Smooth muscle cell of the brain vasculature (primary cell): ENCODE results near the gene CYP26B1.

Experiments used
- DNase-seq: peaks from one replicate; pipeline ENCODE4 v3.0.0-alpha.2; 2012; ENCODE audit warnings: low read depth, low spot score

CYP26B1 gene

DNA sequence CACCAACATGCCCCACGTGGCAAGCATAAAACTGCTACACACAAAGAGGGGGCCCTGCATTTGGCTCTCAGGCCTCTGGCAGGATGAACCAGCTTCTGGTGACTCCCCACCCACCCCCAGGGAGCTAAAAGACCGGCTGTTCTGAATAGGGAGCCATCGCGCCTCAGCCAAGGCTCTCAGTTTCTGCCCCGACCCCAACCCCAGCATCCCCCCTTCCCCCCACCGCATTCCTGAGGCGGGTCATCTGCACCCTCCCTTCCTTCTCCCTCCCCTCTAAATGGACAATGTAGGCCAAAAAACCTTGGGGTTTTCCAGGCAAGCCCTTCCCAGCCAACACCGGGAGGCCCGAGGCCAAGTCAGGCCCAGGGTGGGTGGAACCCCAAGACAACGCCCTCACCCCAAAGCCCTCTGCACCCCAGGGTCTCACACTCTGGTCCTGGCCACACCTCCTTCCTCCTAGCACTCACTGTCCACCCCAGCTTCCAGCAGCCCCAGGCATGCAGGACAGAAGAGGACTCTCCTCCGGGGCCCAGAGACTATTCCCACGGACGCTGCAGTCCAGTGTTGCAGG, 5.7 kb downstream of the CYP26B1 start:
- no peak for DNase-seq

DNA sequence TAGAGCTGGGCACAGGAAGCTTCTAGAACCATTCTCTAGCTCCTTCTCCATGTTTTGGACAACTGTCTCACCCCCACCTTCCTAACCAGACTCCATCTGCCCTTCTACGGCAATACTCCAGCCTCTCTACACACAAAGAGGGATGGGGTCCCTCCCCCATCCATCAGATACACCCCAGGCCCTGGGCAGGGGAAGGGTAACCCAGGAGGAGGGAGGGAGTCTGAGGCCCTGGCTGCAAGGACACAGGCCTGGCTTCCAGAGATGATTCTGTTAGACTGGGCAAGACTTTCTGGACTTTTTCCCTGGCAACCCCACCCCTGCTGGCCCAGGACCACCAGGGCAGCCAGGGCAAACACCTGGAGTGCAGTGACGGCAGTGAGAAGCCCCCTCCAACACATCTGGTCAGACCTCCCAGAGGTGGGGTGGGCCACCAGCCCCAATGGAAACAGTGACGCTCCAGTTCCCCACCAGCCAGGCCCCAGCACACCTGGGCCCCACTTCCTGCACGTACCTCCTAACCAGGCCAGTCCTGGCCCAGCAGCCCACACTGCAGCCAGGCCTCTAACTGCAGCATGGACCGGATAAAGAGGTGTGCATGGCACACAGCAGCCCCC, 6.5 kb downstream of the CYP26B1 start:
- DNase-seq = no peak

DNA sequence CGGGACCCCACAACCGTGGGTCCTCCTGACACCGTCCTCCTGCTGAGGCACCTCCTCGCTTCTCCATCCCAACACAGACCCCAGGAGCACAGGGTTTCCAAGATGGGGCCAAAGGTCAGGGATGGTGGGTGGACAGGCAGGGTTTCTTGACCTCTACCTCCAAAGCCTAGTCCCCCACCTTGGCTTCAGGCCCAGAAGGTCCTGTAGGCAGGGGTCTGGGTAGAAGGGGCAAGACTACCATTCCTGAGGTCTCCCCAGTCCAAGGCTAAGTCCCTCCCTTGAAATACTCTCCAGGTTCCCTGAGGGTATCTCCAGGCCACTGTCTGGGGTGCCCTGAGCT, 7.1 kb downstream of the CYP26B1 start:
- DNase-seq = no peak

DNA sequence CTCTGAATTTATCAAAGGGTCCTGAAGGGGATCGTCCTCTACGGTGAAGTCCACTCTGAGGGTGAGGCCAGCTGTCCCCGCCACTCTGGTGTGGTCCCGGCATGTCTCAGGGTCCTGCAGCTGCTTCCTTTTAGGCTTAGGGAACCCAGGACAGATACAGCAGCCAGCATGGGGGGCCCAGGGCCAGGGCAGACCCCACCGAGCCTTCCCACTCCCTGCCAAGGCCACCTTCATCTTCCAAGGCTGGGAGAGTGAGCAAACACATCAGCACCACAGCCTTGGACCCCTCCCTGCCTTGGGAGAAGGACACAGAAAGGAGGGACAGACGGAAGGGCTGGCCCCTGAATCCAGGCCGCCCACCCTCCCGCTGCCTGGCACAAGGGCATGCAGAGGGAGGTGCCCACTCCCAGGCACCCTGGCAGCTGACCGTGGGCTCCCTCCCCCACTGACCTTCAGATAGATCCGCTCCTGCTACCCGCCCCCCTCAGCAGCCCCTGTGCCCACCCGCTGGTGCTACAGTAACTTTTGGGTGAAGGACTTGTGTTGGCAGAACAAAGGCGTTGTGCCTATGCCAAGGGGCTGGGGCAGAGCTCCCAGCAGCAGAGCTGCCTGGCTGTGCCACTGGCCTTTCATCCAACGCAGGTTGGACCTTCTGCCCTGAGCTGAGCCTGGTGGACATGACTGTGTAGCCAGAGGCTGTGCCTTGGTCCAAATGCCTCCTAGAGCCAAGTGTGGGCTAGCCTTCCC, 7.6 kb downstream of the CYP26B1 start:
- DNase-seq = no peak

DNA sequence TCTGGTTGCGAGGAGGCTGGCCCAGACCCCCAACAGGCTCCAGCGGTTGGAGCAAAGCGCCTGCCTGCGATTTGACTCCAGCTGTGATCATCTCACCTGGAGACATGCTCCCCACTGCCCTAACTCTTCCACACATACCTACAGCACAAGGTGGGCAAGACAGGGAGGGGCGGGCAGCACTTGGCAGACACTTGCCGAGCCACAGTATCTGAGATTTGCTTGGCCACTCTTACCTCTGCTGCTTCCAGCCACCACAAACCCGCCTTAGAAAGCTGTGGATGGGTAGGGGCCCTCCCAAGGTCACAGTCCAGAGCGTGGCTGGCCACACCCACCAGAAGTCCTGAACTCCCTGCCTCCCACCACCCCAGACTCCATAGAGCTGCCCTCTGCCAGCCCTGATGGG, 8.2 kb downstream of the CYP26B1 start:
- DNase-seq = no peak

DNA sequence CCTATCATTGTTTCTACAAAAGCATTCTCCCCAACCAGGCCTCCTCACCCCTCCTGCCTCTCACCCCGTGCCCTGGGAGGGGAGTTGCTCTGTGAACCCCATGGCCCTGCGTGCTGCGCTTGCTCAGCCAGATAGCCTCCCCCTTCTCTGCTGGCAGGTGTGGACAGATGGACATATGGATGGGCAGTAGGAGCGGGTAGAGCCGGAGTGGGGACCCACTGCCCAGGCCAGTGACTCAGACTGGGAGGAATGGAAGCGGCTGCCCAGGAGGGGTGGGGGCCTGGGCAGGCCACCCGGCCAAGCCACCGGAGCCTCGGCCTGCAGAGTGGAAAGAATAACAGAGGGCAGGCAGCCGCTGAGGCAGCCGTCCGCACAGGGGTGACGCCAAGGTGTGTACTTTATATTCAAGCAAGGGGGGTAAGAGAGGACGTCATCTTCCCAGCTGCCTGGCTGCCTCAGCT, 8.7 kb downstream of the CYP26B1 start:
- DNase-seq = no peak

DNA sequence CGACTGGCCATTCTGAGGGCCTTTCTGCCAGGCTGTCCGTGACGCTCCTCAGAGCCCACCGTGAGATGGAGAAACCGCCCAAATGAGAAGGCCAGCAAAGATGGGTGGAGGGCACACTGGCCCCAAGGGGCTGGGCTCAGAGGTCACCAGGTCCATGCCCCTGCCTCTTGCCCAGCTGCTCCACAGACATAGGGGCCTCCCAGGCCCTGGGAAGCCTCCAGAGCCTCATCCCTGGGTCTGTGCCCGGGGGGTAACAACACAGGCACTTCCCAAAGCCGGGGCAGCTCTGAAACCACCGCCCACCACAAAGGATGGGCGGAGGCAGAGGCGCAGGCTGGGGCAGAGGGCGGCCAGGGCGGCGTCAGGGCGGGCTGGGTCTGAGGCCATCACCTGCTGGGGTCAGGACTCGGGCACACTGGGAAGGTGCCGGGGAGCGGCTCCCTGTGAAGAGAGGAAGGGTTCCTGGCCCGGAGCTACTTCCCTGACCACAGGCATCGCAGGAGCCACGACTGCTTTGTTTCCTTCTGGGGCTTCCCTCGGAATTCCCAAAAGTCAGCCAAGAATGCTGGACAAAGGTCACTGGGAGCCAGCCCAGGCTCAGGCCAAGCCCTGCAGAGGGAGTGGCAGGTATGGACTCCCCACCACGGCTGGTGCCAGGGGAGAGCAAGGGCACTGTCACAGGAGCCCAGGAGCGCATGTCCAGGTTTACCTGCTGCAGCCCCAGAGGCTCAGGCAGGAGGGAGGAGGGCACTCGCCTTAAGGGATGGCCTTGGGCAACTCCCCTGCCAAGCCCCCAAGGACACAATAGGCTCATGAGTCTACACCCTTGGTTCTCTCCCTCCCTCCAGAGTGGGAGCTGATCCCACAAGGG, 9.4 kb downstream of the CYP26B1 start:
- no peak for DNase-seq

DNA sequence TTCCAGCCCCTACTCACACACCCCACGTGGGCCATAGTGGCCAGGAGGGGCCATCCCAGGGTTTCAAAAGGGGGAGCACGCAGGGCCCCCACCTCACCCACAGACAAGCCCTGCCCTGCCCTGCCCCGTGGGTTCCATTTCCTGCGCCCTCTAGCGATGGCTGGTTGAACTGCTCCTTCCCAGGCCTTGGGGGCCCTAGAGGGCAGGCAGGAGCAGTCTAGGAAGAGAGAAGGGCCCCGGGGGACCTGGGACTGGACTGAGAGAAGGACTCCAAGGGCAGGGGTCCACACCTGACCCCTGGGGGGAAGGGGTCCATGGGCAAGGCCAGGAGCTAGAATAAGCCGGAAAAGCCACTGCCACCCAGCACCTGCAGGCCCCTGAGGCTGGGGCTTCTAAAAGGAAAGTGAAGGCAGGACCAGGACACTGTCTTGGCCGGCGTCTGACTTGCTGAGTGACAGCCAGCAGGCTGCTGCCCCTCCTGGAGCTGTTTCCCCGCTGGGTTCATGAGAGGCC, 10.1 kb downstream of the CYP26B1 start:
- DNase-seq = no peak

DNA sequence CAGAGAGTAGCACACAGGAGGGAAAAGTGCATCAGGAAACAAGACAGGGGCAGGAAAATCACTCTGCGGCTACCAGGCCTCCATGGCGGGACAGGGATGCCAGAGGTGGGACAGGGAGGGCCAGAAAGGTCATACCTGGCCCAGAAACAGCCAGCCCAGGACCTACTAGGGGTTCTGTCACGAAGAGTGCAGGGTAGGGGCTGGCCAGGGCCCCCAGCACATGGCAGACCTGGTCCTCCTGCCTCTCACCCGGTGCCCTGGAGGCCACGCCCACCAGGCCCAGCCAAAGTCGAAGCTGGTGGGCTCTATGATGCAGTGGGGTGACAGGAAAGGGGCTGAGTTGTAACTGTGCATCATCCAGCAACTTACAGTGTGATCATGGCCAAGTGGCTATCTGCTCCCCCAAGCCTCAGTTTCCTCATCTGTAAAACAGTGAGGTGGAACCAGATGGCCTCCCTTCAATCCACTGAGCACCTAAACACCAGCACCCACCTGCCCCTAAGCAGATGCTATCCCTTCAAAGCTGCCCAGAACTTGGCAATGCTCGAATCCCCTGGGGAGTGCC, 10.6 kb downstream of the CYP26B1 start:
- no peak for DNase-seq

DNA sequence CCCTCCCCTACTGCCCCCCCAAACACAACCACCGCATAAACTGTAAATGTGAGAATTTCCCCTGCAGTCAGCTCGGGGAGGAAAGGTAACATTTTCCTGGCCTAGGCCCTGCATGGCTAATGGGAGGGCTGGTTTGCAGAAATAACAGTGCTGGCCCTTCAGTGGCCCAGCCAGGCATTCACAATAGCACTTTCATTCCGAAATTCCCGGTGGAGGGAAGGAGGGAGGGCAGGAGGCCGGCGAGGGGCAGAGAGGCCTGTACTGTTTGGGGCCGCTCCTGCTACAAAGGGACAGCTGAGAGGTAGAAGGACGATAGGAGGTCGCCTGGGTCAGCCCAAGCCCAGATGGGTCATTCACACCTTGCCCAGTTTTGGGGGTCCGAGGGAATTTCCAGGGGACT, 11.3 kb downstream of the CYP26B1 start:
- no peak for DNase-seq

DNA sequence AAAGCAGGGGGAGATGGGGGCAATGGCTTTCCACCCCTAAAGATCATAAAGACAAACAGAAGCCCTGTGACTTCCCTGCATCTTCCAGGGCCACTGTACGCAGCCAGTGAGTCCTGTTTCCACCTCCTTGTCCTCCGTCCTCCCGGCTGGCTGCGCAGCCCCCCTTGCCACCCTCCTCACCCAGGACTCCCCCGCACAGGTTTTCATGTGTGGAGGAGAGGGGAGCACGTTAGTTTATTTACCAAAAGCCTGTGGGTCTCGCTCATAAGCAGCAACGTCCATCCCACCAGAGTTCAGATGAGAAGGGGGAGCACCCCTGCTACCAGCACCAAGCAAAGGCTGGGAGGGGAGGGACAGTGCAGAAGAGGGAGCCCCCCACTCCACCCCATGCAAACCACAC, 11.7 kb downstream of the CYP26B1 start:
- DNase-seq = no peak

DNA sequence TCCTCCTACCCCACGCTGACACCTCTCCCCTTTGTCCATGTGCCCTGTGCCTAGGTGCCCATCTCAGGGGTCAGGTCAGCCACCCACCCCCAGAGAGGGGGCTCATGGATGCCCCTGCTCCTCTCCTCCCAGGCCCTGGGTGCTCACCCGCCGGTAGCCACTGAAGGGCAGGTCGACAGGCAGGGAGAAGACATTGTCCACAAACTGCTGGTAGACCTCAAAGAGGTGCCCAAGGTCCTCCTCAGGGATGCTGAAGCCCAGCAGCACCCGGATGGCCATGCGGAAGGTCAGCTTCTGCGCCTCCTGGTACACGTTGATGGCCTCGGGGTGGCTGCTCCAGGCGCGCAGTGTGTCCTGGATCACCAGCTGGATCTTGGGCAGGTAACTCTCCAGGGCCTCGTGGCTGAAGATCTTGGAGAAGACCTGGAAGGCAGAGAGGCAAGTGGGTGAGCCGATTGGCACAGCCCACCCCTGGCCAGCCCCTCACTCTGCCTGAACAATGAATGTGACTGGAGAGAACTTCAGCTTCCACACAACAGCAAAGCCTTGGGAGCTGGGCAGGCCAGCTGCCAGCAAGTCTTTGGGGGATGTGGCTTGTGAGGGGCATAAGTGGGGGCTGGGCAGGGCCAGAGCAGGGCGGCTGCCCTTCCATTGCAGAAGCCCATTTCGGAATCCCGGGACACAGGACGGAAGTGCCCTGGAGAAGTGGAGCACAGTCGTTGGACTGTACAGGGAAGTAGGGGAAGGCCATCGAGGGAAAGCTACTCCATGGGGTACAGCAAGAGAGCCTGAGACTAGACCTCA, 12.5 kb downstream of the CYP26B1 start:
- DNase-seq = no peak

DNA sequence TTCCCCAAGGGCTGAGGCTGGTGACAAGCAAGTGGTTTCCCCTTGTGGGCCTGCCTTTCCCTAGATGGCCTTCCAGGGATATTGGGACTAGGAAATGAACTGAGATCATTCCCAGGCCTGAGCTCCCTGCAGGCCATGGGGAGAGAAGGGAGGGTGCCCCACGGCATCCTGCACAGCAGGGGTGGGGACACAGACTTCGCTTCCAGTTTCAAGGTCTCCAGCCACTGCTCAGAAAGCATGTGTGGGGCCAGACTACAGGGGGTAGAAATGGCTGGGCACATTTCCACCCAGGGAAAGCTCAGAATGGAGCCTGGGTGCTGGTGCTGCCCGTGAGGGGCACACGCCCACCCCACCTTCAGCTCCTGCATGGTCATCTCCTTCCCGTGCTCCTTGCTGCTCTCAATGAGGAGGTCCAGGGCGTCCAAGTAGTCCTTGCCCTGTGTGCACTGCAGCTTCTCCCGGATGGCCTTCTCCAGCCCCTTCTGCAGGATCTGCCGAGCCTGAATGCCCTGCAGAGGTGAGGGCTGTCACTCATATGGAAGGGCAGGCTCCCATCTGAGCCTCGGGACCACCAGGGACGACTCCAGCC, 13.2 kb downstream of the CYP26B1 start:
- DNase-seq = no peak

DNA sequence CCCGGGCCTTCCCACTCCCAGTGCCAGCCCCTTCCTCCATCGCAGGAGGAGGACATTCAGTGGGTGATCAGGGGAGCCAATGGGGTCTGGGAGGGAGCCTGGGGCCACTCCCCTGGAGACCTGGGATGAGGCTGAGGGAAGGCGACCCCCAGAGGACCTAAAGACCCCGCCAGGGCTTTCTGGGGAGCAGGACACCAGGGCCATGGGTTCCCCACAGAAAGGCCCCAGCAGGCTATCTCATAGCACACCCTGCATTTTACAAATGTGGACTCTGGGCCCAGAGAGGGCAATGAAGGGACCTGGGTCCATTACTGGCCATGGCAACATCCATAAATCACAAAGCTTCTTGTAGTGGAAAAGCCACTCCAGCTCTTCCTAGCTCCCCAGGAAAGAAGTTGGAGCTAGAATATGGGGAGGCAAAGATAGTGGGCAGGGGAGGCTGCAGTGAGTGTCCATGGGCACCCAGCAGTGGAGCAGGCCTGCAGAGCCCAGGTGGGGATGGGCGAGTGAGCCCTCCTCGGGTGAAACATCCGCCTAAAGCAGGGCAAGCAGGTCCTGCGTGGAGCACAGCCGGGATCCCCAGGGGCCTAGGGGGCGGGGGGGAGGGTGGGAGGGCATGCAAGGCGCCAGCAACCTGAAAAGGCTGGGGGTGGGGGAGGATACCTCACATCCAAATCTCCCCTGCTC, 13.8 kb downstream of the CYP26B1 start:
- no peak for DNase-seq

DNA sequence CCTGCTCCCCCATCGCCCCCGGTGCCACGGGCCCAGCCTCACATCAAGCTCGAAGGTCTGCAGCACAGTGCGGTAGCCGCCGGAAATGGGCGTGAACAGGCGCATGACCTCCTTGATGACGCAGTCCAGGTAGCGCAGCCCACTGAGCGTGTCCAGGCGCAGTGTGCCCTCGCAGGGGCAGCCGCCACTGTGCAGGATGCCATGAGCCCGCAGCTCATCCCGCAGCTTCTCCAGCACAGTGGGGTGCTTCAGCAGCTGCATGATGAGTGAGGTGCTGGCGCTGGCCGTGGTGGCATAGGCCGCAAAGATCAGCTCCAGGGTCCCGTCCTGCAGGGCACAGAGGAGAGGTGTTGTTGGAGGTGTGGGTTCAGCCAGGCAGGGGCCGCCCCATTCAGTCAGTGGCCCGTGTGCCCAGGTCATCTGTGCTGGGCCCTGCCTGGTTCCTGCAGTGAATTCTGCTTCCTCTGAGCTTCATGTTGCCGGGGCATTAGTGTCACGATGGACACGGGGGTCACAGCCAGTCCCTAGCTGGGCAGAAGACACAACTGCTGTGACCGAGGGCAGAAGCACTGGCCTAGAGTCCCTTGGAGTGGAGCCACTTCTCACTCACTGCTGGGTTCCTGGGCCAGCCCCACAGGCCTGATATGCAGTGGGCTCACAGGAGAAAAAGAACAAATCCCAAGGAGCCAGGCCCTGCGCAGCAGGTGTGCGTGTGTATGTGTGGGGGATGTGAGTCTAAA, 14.5 kb downstream of the CYP26B1 start:
- no peak for DNase-seq

DNA sequence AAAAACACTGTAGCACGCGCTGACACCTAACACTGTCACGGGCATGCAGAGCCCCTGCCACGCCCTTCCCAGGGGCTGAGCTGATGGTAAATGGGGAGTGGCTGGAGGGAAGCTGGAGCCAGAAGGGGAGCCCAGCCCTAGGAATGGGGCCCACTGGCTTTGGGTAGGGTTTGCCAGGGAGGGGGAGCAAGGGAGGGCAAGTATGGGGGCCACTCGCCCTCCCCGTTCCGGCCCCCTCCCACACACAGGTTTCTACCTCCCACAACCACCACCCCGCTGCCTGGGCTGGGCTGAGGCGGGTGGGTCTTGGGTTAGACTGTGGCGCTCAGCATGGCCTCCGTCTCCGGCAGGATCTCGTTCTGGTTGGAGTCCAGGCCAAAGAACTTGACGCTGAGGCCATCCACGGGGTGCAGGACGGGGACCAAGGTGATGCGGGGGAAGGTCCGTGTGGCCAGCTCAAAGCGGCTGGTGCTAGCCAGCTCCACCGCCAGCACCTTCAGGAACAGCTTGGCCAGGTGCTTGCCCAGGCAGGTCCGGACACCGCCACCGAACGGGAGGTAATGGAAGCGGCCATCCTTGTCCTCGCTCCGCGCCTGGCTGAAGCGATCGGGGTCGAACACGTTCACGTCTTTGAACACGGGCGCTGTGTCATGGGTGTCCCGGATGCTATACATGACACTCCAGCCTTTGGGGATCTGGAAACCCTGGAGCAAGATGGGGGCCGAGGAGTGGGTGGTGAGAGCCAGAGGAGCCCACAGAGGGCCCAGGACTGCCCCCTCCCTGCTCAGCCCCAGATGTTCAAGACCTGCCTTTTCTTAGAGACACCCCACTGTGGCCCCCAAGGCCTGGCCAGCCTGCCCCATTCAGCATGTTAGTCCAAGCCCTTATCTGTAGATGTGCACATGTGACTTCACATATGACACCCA, 15.5 kb downstream of the CYP26B1 start:
- no peak for DNase-seq

DNA sequence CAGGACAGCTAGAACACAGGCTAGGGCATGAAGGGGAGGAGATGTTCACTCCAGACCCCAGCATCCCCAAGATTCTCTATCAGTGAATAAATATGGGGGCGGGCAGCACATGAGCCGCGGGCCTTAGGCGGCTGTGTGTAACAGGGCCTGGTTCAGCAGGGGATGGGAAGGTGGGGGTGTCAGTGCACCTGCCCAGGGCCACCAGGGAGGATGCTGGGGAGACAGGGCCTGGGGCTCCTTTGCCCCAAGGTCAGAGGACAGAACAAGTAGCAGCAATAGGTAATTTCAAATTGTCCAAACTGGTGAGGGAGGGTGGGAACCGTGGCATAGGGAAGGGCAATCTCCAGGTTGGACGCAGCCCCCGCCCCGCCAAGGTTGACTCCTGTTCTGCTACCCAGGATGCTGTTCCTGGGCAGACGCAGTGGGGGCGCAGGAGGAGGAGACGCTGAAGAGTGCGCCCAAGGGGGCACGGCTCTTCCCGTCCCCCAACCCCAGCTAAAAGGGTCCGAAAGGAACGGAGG, 16.2 kb downstream of the CYP26B1 start:
- DNase-seq = no peak
